Fibroblast of skin of back (primary cell): ENCODE results near the gene RAB20. TPM values are rescaled to one million over a fixed set of nuclear protein-coding genes. Genes with fewer than 3 reads are reported as not detected.
A peak's percentile ranks its signal among the peaks of the same experiment; 100 is the strongest.
"Not testable (repeated sequence)": the region's sequence is repeated elsewhere in the genome, so short reads cannot be mapped to it uniquely, and the experiment has no call there.

Source experiments
- DNase-seq: peaks from one replicate; pipeline ENCODE4 v3.0.0-alpha.2; 2013
- polyA plus RNA-seq, 2 experiments: library from polyadenylated mRNA; unstranded; fragments of 120-200 nt; gene quantifications; one replicate each; pipeline ENCODE4 v1.2.1, GENCODE V29; 2013; ENCODE audit not compliant: insufficient read length in 2 of 2

RAB20 gene
- polyA plus RNA-seq (2013, experiment 1 of 2; ENCODE audit: insufficient read length), result 7.8 TPM
- 7.2 TPM for polyA plus RNA-seq (2013, experiment 2 of 2; ENCODE audit: insufficient read length)

DNA sequence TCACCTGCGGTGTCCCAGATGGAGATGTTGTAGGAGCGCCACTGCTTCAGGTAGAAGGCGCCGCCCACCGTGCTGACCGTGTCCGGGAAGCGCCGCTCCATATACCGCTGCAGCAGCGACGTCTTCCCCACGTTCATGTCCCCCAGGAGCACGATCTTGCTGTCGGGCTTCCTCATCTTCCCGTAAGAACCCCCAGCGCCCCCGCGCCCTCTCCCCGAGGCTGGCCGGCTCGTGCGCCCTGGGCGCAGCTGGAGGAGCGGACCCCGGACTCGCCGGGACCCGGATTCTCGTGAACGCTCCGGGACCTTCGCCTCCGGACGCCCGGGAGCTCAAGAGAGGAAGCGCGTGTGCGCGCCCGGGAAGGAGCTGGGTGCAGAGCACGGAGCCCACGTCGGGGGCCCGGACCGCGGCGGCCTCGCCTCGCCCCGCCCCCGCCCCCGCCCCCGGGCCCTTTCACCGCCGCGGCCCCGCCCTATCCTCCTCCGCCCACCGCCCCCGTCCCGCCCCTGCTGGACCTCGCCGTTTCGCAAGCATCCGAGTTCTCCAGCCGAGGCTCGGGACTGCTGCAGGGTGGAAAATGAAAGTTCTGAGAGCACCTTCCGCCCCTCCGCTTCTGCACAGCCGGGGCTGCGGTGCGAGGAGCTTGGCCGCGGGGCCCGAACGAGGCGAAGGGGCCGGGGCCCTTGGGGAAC lies at the start of gene RAB20:
Gene RAB20, minus strand, starts transcription at position 379 of the 692 bp plus-strand sequence. Its CDS starts 203 bp downstream, at position 176.
- peak; percentile 82 for DNase-seq

GRCh38 chr13:110610955-110611595 lies 49.6 kb upstream of the RAB20 start:
- no peak for DNase-seq

GRCh38 chr13:110607675-110608224 lies 46.2 kb upstream of the RAB20 start:
- no peak for DNase-seq

GRCh38 chr13:110606281-110606680 lies 44.8 kb upstream of the RAB20 start:
- DNase-seq, result not testable (repeated sequence)

- DNase-seq, result no peak
Measured at GRCh38 chr13:110605132-110605531, 43.6 kb upstream of the RAB20 start.

DNA sequence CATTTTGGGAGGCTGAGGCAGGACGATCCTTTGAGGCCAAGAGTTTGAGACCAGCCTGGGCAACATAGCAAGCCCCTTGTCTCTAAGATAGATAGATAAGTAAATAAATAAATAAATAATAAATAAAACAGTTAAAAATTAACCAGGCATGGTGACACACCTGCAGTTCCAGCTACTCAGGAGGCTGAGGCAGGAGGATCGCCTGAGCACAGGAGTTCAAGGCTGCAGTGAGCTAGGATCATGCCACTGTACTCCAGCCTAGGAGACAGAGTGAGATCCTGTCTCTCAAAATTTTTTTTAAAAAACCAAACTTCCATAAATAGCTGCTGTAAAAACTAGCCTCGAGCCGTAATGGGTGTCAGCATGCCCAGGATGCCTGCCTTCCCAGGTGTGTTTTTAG lies 39.5 kb upstream of the RAB20 start:
- DNase-seq, result no peak

DNA sequence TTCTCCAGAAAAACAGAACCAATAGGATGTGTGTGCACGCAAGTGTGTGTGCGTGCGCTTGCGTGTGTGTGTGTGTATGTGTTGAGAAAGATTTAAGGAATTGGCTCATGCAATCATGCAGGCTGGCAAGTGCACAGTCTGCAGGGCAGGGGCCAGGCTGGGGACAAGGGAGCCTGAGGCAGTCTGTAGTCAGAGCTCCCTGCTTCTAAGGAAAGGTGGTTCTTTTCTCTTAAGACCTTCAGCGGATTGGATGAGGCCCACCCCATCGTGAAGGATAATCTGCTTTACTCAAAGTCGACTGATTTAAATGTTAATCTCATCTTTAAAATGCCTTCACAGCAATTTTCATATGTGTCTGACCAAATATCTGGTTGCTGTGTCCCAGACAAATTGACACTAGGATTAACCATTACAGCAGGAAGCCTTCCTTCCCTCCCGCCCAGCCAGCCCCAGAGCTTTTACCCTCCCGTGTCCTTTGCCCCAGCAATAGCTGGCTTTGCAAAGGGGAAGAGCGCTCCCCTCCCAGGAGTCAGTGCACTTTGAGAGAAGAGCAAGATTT lies 38.8 kb upstream of the RAB20 start:
- no peak for DNase-seq

- DNase-seq, result no peak
Measured at GRCh38 chr13:110597041-110597689, 35.6 kb upstream of the RAB20 start.

DNA sequence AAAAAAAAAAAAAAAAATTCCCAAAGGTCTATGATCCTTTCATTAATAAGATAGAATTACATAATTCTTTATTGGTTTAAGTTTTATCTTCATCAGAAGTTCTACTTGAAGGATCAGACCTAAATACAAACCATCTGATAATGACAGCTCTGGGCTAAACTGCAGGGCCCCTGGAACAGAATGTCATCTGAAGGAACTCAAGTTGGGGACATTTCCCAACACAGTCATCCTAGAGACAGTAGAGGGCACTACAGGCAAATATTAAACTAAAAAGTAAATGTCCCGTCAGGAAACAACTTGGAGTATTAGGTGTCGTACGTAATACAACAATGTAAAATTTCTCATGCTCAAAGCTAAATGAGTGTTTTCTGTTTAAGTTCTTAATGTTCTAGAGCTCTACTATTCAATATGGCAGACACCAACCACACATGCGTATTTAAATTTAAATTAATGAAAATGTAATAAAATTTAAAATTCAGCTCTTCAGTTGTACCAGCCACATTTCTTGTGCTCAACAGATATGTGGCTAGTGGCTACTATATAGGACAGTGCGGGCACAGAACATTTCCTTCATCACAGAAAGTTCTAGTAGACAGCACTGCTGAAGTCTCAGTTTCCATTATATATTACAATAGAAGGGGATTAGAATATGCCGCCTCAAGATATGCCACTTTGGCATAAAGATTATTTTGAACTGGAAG lies 32.1 kb upstream of the RAB20 start:
- DNase-seq, result peak; percentile 71

DNA sequence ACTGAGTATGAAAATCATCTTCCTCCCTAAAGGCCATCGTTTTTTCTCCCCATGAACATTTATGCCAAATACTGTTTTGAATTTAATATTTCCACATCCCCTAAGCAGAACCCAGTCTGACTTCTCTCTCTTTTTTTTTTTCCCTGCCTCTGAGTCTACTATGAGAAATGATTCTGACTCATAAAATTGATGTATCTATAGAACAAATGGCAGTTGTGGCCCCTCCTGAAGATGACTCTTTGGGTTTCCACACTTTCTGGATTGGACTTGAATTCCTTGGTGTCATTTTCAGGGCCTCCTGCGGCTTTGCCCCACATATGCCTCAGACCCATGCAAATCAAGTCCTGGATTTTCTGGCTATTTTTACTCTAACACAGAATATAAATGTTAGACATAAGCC lies 31.1 kb upstream of the RAB20 start:
- peak; percentile 70 for DNase-seq

DNA sequence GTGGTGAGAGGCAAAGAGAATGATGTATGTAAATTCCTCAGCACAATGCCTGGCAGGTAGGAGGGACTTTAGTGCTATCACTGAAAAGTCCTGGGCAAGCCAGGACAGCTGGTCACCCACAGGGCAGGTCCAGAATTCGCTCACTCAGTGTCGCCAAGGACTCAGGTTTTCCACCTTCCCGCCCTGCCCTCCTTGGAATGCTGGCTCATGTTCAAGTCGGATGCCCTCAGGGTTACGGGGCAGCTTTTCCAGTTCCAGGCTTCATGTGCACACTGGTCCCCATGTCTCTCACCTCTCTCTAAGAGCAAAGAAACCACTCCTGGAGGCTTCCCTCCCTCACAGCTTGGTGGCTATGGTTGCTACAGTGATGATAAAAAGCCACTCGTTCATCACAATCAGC lies 29.1 kb upstream of the RAB20 start:
- DNase-seq, result no peak

GRCh38 chr13:110589793-110590390 lies 28.4 kb upstream of the RAB20 start:
- DNase-seq, result no peak

- no peak for DNase-seq
Measured at GRCh38 chr13:110583178-110583865, 21.8 kb upstream of the RAB20 start.

DNA sequence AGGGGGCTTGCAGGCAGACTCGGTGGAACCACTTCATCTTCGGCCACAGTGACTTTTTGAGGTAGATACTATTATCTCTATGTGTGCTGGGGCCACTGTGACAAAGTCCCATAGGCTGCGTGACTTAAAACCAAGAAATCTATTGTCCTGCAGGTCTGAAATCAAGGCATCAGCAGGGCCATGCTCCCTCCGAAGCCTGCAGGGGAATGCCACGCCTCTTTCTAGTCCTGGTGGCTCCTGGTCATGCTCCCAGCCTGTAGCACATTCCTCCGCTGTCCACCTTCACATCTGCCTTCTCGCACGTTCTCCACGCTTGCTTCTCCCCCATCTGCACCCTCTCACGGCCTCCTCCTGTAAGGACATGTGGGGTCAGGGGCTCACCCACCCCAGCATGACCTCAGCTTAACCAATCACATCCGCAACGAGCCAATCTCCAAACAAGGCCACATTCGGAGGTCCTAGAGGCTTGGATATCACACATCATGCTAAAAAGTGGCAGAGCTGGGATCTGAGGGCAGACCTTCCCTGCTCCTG lies 21.0 kb upstream of the RAB20 start:
- DNase-seq, result no peak

GRCh38 chr13:110581506-110582185 lies 20.1 kb upstream of the RAB20 start:
- no peak for DNase-seq

DNA sequence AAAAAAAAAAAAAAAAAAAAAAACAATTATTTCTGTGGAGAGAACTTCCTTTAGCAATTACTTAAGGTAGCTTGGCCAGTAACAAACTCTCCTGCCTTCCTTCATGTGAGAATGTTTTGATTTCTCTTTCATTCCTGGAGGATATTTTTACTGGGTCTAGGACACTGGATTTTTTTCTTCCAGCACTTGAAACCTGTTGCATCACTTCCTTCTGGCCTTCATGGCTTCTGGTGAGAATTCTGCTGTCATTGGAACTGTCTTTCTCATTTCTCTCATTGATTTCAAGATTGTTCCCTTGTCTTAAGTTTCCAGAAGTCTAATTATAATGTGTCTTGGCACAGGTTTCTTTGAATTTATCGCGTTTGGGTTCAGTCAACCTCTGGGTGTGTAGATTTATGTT lies 19.3 kb upstream of the RAB20 start:
- peak; percentile 52 for DNase-seq

DNA sequence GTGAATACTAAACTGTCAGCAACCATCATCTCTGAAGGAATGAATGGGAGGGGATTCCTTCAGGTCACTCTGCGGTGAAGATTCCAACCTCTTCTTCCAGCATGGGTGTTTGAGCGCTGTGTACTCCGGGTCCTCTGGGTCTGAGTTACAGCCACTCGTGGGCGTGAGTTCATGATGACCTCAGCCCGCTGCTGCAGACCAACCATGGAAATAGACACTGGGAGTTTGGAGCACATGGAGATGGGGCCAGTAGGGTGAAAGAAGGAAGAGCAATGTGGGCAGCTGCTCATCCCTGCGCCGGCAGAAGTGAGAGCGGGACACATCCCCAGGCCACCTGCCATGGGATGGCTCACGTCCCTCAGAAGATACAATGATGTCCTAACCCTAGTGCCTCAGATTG lies 16.8 kb upstream of the RAB20 start:
- DNase-seq, result no peak

- no peak for DNase-seq
Measured at GRCh38 chr13:110576736-110577476, 15.4 kb upstream of the RAB20 start.

DNA sequence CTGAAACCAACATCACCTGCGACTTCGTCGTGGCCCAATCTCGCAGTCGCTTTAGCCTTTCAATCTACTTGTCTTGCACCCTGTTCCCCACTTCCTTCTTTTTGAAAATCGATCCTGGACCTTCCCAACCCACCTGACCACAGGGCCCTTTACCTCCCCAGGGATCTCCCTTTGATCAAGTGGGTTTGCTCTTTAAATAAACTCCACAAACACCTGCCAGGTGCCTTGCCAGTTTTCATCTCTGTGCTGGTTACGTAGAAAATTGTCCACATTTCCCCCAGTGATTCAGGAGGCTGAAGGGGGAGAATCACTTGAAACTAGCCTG lies 14.5 kb upstream of the RAB20 start:
- DNase-seq, result no peak
